DMS153 treated with DMSO at 0.1 percent for 48 hours (cell line): ENCODE measurements around the gene TCERG1L.
"Not testable (repeated sequence)": the region's sequence is repeated elsewhere in the genome, so short reads cannot be mapped to it uniquely, and the experiment has no call there.

Experiments
- DNase-seq: peaks from one replicate; lab custom pipeline; 2025; ENCODE audit not compliant: unreplicated experiment; lab: John Stamatoyannopoulos, UW

TCERG1L gene

DNA sequence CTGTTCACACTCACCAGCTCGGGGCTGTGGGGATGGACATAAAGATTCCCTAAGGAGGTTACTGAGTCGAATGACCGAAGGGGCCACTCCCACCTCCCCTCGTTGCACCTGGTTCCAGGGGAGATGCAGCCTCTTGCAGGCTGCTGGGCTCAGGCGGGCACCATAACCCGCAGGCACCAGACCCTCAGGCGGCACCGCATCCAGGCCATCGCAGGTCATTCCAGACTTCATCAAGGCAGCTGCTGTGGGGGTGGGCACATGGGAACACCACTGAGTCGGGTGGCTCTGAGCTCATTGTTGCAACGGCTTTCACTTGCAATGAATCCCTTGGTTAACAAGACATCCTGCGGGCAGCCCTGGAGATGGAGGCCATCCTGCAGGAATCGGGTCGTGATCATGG is 221.7 kb downstream of the TCERG1L start:
- DNase-seq = no peak

DNA sequence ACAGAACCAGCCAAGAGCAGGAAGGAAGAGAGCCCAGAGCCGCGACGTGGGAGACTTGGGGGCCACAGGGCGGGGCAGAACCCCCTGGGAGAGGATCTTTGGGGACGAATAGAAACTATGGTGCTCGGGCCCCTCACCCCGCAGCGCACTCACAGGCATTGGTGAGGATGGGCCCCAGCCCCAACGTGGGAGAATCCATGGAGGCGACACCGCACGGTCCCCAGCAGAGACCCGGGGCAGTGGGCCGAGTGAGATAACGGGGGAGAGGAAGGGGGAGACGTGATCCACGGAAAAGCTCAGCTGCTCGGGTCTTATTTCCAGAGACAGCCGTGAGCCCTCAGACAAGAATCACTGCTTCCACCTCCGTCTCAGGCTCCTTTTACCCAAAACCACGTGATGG is 222.4 kb downstream of the TCERG1L start:
- DNase-seq = no peak

GRCh38 chr10:131088619-131089018 is 222.9 kb downstream of the TCERG1L start:
- DNase-seq = no peak

GRCh38 chr10:131087464-131088215 is 223.9 kb downstream of the TCERG1L start:
- DNase-seq = no peak

DNA sequence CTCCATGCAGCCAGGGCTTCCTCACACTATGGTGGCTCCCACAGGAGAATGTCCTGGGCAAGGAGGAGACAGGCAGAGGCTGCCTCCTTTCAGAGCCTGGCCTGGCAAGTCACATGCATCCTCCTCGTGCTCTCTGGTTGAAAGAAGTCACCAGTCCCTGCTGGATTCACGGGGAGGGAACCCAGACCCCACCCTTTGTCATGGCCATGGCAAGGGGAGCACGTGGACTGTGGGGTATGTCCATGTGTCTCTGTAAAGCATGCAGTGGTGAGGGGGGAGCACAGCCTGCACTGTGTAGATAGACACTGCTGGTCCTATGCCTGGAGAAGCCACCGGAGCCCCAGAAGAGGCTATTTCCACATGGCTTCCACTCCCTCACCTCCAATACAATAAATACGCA is 225.0 kb downstream of the TCERG1L start:
- no peak for DNase-seq

DNA sequence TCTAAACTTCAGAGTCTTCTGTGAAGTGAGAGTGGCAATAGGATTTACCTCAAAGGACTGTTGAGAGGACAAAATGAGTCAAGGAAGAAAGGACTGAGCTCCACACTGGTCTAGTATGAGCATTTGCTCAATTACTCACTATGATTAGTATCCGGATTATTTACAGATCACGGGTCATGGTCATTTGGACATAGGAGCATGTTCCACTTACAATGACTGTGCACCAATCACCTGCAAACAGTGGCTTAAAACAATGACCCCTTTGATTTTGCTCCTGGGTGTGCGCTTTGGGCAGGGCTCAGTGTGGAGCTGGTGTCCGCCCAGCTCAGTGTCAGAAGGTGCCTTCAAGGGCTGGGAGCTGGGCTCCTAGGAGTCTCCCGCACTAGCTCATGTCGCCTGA is 225.4 kb downstream of the TCERG1L start:
- no peak for DNase-seq

GRCh38 chr10:131085091-131085860 is 226.2 kb downstream of the TCERG1L start:
- no peak for DNase-seq

- DNase-seq = no peak
Measured at GRCh38 chr10:131084791-131085090, 226.8 kb downstream of the TCERG1L start.

DNA sequence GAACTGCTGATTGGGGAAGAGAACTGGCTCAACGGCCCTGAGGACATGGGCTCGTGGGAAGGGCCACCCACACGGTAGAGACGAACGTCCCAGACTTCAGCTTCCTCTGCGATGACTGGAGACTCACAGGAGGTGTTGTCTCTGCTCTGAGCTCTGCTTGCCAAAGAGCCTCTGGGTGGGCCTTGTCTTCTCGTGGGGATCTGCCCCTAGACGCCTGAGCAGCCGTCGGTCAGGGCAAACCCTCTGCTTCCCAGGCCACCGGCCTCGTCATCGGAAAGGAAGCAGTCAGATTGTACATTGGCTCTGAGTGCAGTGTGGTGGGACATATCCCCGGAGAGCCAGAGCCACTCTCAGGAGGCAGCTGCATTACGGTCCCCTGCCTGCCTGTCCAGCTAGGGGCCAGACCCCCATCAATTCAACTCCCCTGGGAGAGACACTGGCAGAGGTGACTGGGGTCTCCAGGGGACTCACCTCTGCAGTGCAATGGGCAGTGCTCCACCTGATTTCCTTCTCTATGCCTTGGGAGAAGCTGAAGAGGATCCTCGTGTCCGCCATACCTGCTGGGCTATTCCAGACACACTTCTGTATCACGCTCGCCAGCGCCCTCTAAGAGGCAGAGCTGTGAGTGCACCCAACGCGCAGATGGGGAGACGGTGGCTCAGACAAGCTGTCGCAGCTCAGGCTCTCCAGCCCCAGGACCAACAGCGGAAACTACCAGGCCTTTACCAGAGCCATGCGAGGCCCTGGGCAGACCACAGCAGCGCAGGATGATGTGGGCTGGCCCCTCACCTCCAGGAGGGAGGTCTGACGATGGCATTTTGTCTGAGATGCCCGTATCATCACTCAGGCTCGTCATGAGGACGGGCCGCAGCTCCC is 227.4 kb downstream of the TCERG1L start:
- DNase-seq = no peak

DNA sequence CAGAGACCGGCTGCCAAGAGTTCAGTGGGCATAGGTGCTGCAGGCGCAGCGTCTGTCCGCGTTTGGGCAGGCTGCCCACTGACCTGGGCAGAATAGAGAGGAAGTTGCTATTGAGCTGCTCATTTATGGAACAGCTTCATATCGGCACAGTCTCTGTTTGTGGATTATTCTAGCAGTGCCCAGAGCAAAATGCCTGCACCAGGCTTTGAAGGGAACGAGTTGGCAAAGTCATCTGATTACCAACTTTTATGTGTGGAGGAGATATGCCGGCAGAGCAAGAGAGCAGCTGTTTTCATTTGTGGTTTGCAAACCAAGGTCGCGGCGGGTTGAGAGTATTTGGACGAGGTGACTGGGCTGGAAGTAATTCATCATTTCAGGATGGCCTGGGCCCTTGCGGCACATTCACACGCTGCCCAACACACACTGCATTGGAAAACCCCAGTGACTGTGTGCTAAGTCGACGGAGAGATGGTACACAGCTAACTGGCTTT is 228.5 kb downstream of the TCERG1L start:
- no peak for DNase-seq

DNA sequence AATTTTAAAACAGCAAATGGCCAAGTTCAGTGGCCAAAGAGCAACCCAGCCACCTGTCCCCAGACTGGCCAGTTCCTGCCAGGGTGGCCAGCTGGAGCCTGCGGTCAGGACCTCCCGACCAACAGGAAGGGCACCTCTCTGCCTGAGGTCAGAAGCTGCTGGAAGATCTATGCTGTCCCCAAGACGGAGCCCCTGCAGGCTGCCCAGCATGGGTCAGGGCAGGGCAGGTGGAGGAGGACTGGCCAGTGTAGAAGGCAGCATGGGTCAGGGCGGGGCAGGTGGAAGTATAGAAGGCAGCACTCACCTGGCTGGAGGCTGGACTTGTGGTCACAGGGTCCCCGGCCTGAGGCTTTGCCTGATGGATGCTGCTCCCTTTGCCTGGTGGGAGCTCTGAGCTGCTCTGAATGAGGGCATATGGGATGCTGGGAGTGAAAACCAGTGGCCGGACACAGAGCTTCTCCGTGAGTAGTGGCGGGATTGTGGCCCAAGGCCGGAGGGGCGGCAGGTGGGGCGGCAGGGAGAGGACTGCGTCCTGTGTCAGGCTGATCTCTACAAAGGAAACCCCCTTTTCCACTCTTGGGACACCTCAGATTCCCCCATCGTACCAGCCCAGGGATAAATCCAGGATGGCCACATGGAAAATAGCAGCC is 229.2 kb downstream of the TCERG1L start:
- DNase-seq = no peak

DNA sequence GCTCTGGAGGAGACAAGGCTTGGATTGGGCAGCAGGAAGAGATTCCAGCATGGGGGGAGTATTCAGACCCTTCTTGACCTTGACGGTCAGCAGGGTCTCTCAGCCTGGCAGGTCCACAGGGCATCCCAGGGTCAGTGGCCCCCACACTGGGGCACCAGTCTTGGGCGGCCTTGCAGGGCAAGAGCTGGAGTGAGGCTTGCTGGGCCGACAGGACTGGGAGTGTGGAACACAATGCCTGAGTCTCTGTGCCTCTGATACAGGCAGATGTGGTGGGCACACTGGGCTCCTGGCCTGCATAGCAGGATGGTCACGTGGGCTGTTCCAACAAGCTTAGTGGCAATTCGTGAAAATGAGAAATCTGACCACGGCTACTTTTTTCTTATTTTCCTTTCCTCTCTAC is 229.7 kb downstream of the TCERG1L start:
- no peak for DNase-seq

DNA sequence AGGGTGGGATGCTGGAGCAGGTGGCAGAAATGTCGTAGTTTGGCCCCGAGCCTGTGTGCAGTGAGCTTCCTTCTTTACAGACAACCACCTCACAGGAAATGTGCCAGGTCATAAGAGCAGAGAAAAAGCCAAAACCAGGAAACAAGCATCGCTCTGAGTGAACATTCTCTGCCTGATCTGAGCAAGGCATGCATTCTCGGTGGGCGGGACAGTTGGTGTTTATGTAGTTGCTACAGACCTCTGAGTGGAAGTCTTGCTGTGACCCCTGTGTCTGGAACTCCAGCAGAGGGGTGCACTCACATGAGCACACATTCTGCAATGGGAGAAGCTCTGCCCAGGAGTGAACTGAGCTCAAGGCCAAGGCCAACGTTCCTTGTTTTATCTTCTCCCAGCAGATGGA is 230.1 kb downstream of the TCERG1L start:
- DNase-seq = no peak

DNA sequence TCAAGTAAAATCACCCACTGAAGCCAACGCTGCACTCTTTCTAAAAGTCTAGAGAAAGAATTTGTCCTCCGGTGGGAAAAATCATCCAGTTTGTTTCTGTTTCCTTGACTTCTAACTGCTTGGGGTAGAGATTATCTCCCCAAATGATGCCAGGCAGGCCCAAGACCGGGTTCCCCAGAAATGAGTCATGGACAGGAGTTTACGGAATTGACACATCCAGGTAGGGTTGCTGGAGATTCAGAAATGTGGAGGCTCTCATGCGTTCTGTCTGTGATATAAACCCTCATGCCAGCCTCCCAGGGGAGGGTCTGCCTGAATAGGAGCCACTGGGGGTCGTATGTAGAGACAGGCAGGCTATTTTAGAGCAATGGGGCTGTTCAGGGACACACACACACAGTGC is 230.9 kb downstream of the TCERG1L start:
- no peak for DNase-seq

GRCh38 chr10:131079314-131079713 is 232.2 kb downstream of the TCERG1L start:
- no peak for DNase-seq

GRCh38 chr10:131078882-131079280 is 232.6 kb downstream of the TCERG1L start:
- not testable (repeated sequence) for DNase-seq

DNA sequence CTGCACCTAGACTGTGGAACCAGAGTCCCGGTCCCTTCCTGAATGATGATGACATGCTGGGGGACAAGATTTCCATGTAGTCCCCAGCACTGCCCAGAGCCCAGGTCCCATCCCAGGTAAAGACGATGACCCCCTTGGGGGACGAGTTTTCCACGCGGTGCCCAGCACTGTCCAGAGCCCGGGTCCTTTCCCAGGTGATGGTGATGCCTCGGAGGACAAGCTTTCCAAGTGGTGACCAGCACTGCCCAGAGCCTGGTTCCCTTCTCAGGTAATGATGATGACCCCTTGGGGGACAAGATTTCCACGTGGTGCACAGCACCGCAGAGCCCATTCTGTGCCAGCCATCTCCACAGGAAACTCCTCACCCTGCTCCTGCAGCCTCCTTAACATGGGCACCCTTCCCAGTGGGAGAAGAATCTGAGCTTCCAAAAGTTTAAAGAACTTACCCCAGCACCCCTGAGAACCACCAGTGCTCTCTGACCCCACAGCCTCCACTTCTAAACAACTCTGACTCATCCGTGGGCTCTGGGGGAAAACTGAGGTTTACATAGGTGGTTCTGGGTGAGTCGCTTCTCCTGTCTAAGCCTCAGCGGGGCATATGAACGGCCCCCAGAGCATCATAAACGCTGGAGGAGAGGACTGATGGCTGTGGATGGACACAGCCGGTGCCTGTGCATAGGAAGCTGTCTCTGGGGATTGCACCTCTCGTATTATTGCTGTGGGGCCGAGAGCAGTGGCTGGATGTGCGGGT is 233.2 kb downstream of the TCERG1L start:
- no peak for DNase-seq

DNA sequence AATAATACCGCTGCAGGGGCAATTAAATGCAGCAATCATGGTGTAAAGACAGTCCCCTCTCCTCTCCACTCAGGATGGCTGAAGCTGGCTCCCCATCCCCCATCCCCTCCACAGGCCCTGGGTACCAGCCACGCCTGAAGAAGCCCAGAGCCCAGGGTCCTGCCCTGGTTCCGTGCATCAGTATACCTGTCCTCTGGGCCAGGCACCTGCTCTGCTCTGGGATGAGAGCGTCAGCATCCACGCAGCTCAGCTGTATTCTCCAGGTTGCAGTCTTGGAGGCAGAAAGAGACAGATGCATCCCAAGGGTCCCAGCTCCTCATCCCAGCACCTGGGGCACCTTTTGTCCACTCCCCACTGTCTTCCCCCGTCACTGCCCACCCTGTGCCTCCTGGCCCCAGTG is 233.8 kb downstream of the TCERG1L start:
- DNase-seq = no peak

GRCh38 chr10:131077031-131077430 is 234.5 kb downstream of the TCERG1L start:
- no peak for DNase-seq

DNA sequence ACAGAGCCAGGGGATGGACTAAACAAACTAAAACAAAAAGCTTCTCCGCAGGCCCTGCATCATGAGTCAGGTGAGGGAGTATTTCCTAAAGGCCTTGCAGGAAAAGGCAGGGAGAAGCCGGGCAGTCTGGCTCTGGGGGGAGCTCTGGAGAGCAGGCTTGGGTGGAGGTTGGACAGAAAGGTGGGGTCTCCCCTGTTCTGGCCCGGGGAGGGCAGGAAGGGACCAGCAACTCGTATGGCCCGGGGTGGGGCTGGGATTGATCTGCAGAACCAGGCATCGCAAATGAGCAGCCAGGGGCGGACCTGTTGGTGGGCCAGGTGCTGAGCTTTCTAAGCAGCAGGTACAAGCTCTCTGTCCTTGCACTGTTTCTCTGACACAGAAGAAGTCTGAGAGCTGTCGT is 235.2 kb downstream of the TCERG1L start:
- DNase-seq = no peak
